T-helper 2 cell treated with Interferon-gamma antibody and Interleukin-4, amounts not matched to agents 100 ng/mL and 5 ng/mL, for 36 hours (primary cell): Measurements from ENCODE around the gene SPDYE4. TPM values are rescaled to one million over a fixed set of nuclear protein-coding genes. Genes with fewer than 3 reads are reported as not detected.

Source experiments
- intact Hi-C: fragments of 100-400 bp; cut with micrococcal nuclease; formaldehyde crosslinking; loops from one replicate; pipeline ENCODE4 v1.15.1; 2023
- total RNA-seq: library from RNA; stranded (reverse); gene quantifications from 2 replicates; pipeline ENCODE4 v1.2.3, GENCODE V29; 2022

Gene SPDYE4
- total RNA-seq, 1 donor from 2014 or later: 0.20 TPM

- intact Hi-C loops: loop anchor here (5.0 kb wide), 1 partner anchor 112 kb away; no protein-coding TSS in a partner anchor
Measured at GRCh38 chr17:8785547-8786413, 27.4 kb upstream of the SPDYE4 start.

GRCh38 chr17:8782176-8782575 lies 23.8 kb upstream of the SPDYE4 start:
- intact Hi-C loops: no loop called here

- intact Hi-C loops: no loop called here
Measured at GRCh38 chr17:8781776-8782175, 23.4 kb upstream of the SPDYE4 start.

- intact Hi-C loops: no loop called here
Measured at GRCh38 chr17:8776881-8777280, 18.5 kb upstream of the SPDYE4 start.

GRCh38 chr17:8776248-8776647 lies 17.9 kb upstream of the SPDYE4 start:
- intact Hi-C loops: no loop called here

- intact Hi-C loops: no loop called here
Measured at GRCh38 chr17:8766731-8767130, 8.4 kb upstream of the SPDYE4 start.

- intact Hi-C loops: no loop called here
Measured at GRCh38 chr17:8762012-8762411, 3.7 kb upstream of the SPDYE4 start.

- intact Hi-C loops: no loop called here
Measured at GRCh38 chr17:8757189-8757588, 1.2 kb downstream of the SPDYE4 start.

GRCh38 chr17:8755590-8756255 lies 2.6 kb downstream of the SPDYE4 start:
- intact Hi-C loops: loop anchor here (2.0 kb wide), 1 partner anchor 243 kb away; no protein-coding TSS in a partner anchor

- intact Hi-C loops: loop anchor here (2.0 kb wide), 1 partner anchor 244 kb away; no protein-coding TSS in a partner anchor
Measured at GRCh38 chr17:8754890-8755289, 3.5 kb downstream of the SPDYE4 start.

- intact Hi-C loops: loop anchor here (2.0 kb wide), 1 partner anchor 245 kb away; no protein-coding TSS in a partner anchor
Measured at GRCh38 chr17:8753976-8754440, 4.3 kb downstream of the SPDYE4 start.

- intact Hi-C loops: no loop called here
Measured at GRCh38 chr17:8753136-8753975, 5.0 kb downstream of the SPDYE4 start.

GRCh38 chr17:8749616-8750015 lies 8.7 kb downstream of the SPDYE4 start:
- intact Hi-C loops: loop anchor here (10.0 kb wide), 1 partner anchor 115 kb away; the partner anchor contains the start of gene PIK3R6

- intact Hi-C loops: loop anchor here (2.0 to 10.0 kb wide), 2 partner anchors 117 kb away; partner anchors contain the start of genes MYH10 and PIK3R6
Measured at GRCh38 chr17:8747742-8748141, 10.6 kb downstream of the SPDYE4 start.

GRCh38 chr17:8746501-8747236 lies 11.7 kb downstream of the SPDYE4 start:
- intact Hi-C loops: loop anchor here (1.0 to 10.0 kb wide), 3 partner anchors 116 to 336 kb away; partner anchors contain the start of genes MYH10 and PIK3R6

- intact Hi-C loops: loop anchor here (1.0 to 10.0 kb wide), 4 partner anchors 115 to 363 kb away; partner anchors contain the start of genes MYH10, PIK3R6 and RPL26
Measured at GRCh38 chr17:8745586-8746500, 12.5 kb downstream of the SPDYE4 start.

- intact Hi-C loops: loop anchor here (10.0 kb wide), 1 partner anchor 121 kb away; the partner anchor contains the start of gene PIK3R6
Measured at GRCh38 chr17:8744086-8744785, 14.1 kb downstream of the SPDYE4 start.

GRCh38 chr17:8742819-8743218 lies 15.5 kb downstream of the SPDYE4 start:
- intact Hi-C loops: loop anchor here (10.0 kb wide), 1 partner anchor 122 kb away; the partner anchor contains the start of gene PIK3R6
